Right ventricle myocardium inferior (tissue), 1 donor: ENCODE data around the gene LBHD1. TPM values are rescaled to one million over a fixed set of nuclear protein-coding genes. Genes with fewer than 3 reads are reported as not detected.
A peak's percentile ranks its signal among the peaks of the same experiment; 100 is the strongest.
"Not testable (repeated sequence)": the region's sequence is repeated elsewhere in the genome, so short reads cannot be mapped to it uniquely, and the experiment has no call there.

Source experiments
- ATAC-seq: fragments of 200-7000 bp; cut with Tn5 transposase; one replicate; pipeline ENCODE4 v1.9.1; 2020; ENCODE audit warnings: mild to moderate bottlenecking, moderate library complexity
- DNase-seq: peaks from one replicate; pipeline ENCODE4 v3.0.0; 2021; ENCODE audit errors: missing footprints
- intact Hi-C: fragments of 100-400 bp; cut with DNase I; formaldehyde crosslinking; loops from one replicate; pipeline ENCODE4 v1.11.0; 2022
- total RNA-seq: library from RNA; stranded (reverse); fragmentation: NEBNext Ultra II Directional; extraction: Animal tissue kit (Norgen Biotek cat#: 25700); gene quantifications from one replicate; pipeline ENCODE4 v1.2.1, GENCODE V29; 2021
- donor health status: DM: no; HTN: yes; CAD: no; lungs with severe emphysema.

The LBHD1 gene
- total RNA-seq, 1 donor from 2014 or later: 1.8 TPM

- intact Hi-C loops: no loop called here
- ATAC-seq (peak; percentile 39), DNase-seq (no peak)
Observed at GRCh38 chr11:62671236-62671607, 845 bp downstream of the LBHD1 start.

GRCh38 chr11:62669420-62670161 is 2.5 kb downstream of the LBHD1 start:
- intact Hi-C loops: loop anchor here (5.0 kb wide), 3 partner anchors 38 to 122 kb away; partner anchors contain the start of genes AHNAK, BSCL2, GNG3 and HNRNPUL2
- ATAC-seq (no peak), DNase-seq (no peak)

- intact Hi-C loops: loop anchor here (5.0 kb wide), 3 partner anchors 40 to 120 kb away; partner anchors contain the start of genes AHNAK, BSCL2, GNG3 and HNRNPUL2
- DNase-seq: no peak
- no peak for ATAC-seq
Observed at GRCh38 chr11:62667460-62667859, 4.6 kb downstream of the LBHD1 start.

GRCh38 chr11:62666259-62666926 is 5.7 kb downstream of the LBHD1 start:
- intact Hi-C loops: loop anchor here (5.0 kb wide), 3 partner anchors 41 to 119 kb away; partner anchors contain the start of genes AHNAK, BSCL2, GNG3 and HNRNPUL2
- no peak for ATAC-seq
- DNase-seq: no peak

- peak; percentile 68 for ATAC-seq
- intact Hi-C loops: loop anchor here (1.0 to 5.0 kb wide), 4 partner anchors 12 to 118 kb away; partner anchors contain the start of genes AHNAK, BSCL2, GNG3 and HNRNPUL2
- DNase-seq: peak; percentile 83
Observed at GRCh38 chr11:62665599-62666258, 6.3 kb downstream of the LBHD1 start.

GRCh38 chr11:62665075-62665598 is 6.9 kb downstream of the LBHD1 start, which contains the start of the genes C11orf98 and CSKMT:
Gene C11orf98, minus strand, starts transcription at chr11:62665210. Its CDS starts 41 bp downstream, at chr11:62665169.
Gene CSKMT, plus strand, starts transcription at chr11:62665312. Its CDS starts 568 bp downstream, at chr11:62665880.
- peak; percentile 98 for ATAC-seq
- intact Hi-C loops: loop anchor here (1.0 to 5.0 kb wide), 4 partner anchors 12 to 118 kb away; partner anchors contain the start of genes AHNAK, BSCL2, GNG3 and HNRNPUL2
- DNase-seq: peak; percentile 98

- intact Hi-C loops: loop anchor here (1.0 to 5.0 kb wide), 5 partner anchors 11 to 117 kb away; partner anchors contain the start of genes AHNAK, BSCL2, EML3 and GNG3
- ATAC-seq (peak; percentile 12), DNase-seq (no peak)
Observed at GRCh38 chr11:62664405-62665074, 7.5 kb downstream of the LBHD1 start.

GRCh38 chr11:62656796-62657429 is 15.2 kb downstream of the LBHD1 start:
- DNase-seq (no peak), ATAC-seq (no peak)
- intact Hi-C loops: no loop called here

- intact Hi-C loops: no loop called here
- ATAC-seq: no peak
- no peak for DNase-seq
Observed at GRCh38 chr11:62654297-62654696, 17.8 kb downstream of the LBHD1 start.

GRCh38 chr11:62652161-62653006 is 19.7 kb downstream of the LBHD1 start:
- no peak for ATAC-seq
- intact Hi-C loops: loop anchor here (1.0 kb wide), 1 partner anchor 13 kb away; the partner anchor contains the start of genes C11orf98 and CSKMT
- no peak for DNase-seq

GRCh38 chr11:62650283-62650682 is 21.8 kb downstream of the LBHD1 start:
- DNase-seq, intact Hi-C loops, ATAC-seq: not testable (repeated sequence)

- intact Hi-C loops: no loop called here
- ATAC-seq (no peak), DNase-seq (no peak)
Observed at GRCh38 chr11:62649486-62649885, 22.6 kb downstream of the LBHD1 start.

- ATAC-seq (no peak), DNase-seq (no peak)
- intact Hi-C loops: no loop called here
Observed at GRCh38 chr11:62648967-62649364, 23.1 kb downstream of the LBHD1 start.

- intact Hi-C loops: no loop called here
- ATAC-seq (no peak), DNase-seq (no peak)
Observed at GRCh38 chr11:62648185-62648966, 23.7 kb downstream of the LBHD1 start.

- intact Hi-C loops: no loop called here
- ATAC-seq (no peak), DNase-seq (no peak)
Observed at GRCh38 chr11:62647609-62648005, 24.5 kb downstream of the LBHD1 start.
